Sigmoid colon (tissue), 4 donors: Measurements from ENCODE around the gene RNF151.

Source experiments
- EP300 ChIP-seq, 4 donors: sonication (generic); formaldehyde crosslinking; IDR thresholded peaks; one replicate each; pipeline ENCODE4 v1.6.1; 2017; ENCODE audit warnings: antibody characterized with exemption in 4 of 4
- POLR2A ChIP-seq, 2 donors: fragments of 450-650 bp; IDR thresholded peaks; one replicate each; pipeline ENCODE4 v1.6.1; 2016; ENCODE audit warnings: antibody characterized with exemption in 2 of 2, mild to moderate bottlenecking in 2 of 2, moderate library complexity in 2 of 2
- TF ChIP-seq, protein P1 (sequence below), 4 experiments: fragments of 450-650 bp in 3 of 4; fragments of 200-600 bp in 1 of 4; IDR thresholded peaks; one replicate each; pipeline ENCODE4 v1.5.1; 2016 to 2019; ENCODE audit warnings: antibody characterized with exemption in 4 of 4, mild to moderate bottlenecking in 3 of 4, moderate library complexity in 2 of 4

DNA sequence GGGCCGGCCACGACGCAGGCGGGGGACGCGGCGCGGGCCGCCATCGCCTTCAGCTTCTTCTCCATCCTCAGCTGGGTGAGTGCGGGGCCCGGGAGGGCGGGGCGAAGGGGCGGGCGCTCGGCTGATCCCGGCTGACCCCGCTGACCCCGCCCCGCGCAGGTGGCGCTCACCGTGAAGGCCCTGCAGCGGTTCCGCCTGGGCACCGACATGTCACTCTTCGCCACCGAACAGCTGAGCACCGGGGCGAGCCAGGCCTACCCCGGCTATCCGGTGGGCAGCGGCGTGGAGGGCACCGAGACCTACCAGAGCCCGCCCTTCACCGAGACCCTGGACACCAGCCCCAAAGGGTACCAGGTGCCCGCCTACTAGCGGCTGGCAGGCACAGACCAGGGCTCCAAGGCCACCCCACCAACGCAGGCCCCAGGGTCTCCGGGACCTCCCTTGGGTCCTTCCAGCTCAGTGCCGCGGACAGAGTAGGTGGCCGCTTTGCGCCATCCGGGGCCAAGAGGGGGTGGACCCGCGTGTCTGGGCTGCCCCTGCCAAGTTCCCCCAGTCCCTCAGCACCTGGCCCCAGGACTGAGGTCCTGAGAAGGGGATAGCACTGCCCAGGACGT is 26.2 kb downstream of the RNF151 start:
- no peak for TF ChIP-seq POLR2A (IDR thresholded peaks at IDR 0.05)
- TF ChIP-seq, protein P1, sequence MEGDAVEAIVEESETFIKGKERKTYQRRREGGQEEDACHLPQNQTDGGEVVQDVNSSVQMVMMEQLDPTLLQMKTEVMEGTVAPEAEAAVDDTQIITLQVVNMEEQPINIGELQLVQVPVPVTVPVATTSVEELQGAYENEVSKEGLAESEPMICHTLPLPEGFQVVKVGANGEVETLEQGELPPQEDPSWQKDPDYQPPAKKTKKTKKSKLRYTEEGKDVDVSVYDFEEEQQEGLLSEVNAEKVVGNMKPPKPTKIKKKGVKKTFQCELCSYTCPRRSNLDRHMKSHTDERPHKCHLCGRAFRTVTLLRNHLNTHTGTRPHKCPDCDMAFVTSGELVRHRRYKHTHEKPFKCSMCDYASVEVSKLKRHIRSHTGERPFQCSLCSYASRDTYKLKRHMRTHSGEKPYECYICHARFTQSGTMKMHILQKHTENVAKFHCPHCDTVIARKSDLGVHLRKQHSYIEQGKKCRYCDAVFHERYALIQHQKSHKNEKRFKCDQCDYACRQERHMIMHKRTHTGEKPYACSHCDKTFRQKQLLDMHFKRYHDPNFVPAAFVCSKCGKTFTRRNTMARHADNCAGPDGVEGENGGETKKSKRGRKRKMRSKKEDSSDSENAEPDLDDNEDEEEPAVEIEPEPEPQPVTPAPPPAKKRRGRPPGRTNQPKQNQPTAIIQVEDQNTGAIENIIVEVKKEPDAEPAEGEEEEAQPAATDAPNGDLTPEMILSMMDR (IDR thresholded peaks at IDR 0.05) = no peak
- no peak for TF ChIP-seq EP300 (IDR thresholded peaks at IDR 0.05)
